TTC549 (cell line): ENCODE measurements around the gene CD59.
"Not testable (repeated sequence)": the region's sequence is repeated elsewhere in the genome, so short reads cannot be mapped to it uniquely, and the experiment has no call there.

Experiments
- FAIRE-seq: peaks from 2 replicates; lab custom pipeline; 2012; peaks lifted over from hg19 to GRCh38; lab: Jason Lieb, UNC

The CD59 gene

GRCh38 chr11:33692541-33692940, 43.7 kb downstream of the CD59 start:
- no peak for FAIRE-seq

GRCh38 chr11:33692013-33692504, 44.2 kb downstream of the CD59 start:
- no peak for FAIRE-seq

GRCh38 chr11:33691066-33691864, 45.0 kb downstream of the CD59 start:
- FAIRE-seq: no peak

GRCh38 chr11:33690290-33691065, 45.7 kb downstream of the CD59 start:
- FAIRE-seq: no peak

- FAIRE-seq: no peak
These were observed 46.7 kb downstream of the CD59 start for GRCh38 chr11:33689501-33689900.

- no peak for FAIRE-seq
These were observed 47.1 kb downstream of the CD59 start for GRCh38 chr11:33689085-33689484.

- FAIRE-seq: no peak
These were observed 48.3 kb downstream of the CD59 start for GRCh38 chr11:33687733-33688479.

- FAIRE-seq: no peak
These were observed 51.1 kb downstream of the CD59 start for GRCh38 chr11:33685082-33685481.

GRCh38 chr11:33684003-33684706, 52.1 kb downstream of the CD59 start:
- FAIRE-seq: no peak

GRCh38 chr11:33682446-33682845, 53.8 kb downstream of the CD59 start:
- no peak for FAIRE-seq

- no peak for FAIRE-seq
These were observed 54.2 kb downstream of the CD59 start for GRCh38 chr11:33682019-33682418.

GRCh38 chr11:33678616-33679015, 57.6 kb downstream of the CD59 start:
- not testable (repeated sequence) for FAIRE-seq

GRCh38 chr11:33674035-33674814, 62.0 kb downstream of the CD59 start:
- no peak for FAIRE-seq

- FAIRE-seq: no peak
These were observed 64.0 kb downstream of the CD59 start for GRCh38 chr11:33672273-33672672.

GRCh38 chr11:33670250-33671011, 65.8 kb downstream of the CD59 start:
- FAIRE-seq: no peak

GRCh38 chr11:33669598-33670249, 66.5 kb downstream of the CD59 start:
- no peak for FAIRE-seq

- FAIRE-seq: no peak
These were observed 67.1 kb downstream of the CD59 start for GRCh38 chr11:33668951-33669596.

- FAIRE-seq: no peak
These were observed 67.8 kb downstream of the CD59 start for GRCh38 chr11:33668468-33668825.

GRCh38 chr11:33667819-33668467, 68.3 kb downstream of the CD59 start:
- no peak for FAIRE-seq
